CD4-positive, alpha-beta T cell treated with Interleukin-12 subunit alpha and Interleukin-12 subunit beta, for 1 hour (primary cell): ENCODE measurements around the gene NR4A2.

ENCODE experiments used
- DNase-seq: peaks from one replicate; pipeline ENCODE4 v3.0.0-alpha.2; 2020

NR4A2 gene

GRCh38 chr2:156339865-156340264 is 7.3 kb upstream of the NR4A2 start:
- no peak for DNase-seq

GRCh38 chr2:156339110-156339847 is 6.8 kb upstream of the NR4A2 start:
- DNase-seq: no peak

- no peak for DNase-seq
Measured at GRCh38 chr2:156338578-156338977, 6.1 kb upstream of the NR4A2 start.

- DNase-seq: peak; percentile 85
Measured at GRCh38 chr2:156334496-156335478, 2.3 kb upstream of the NR4A2 start.

GRCh38 chr2:156333951-156334495 is 1.5 kb upstream of the NR4A2 start:
- DNase-seq: no peak

- DNase-seq: no peak
Measured at GRCh38 chr2:156333274-156333950, 891 bp upstream of the NR4A2 start.

GRCh38 chr2:156332284-156332533 is 312 bp downstream of the NR4A2 start:
- DNase-seq: no peak

- peak; percentile 53 for DNase-seq
Measured at GRCh38 chr2:156331572-156332283, 793 bp downstream of the NR4A2 start.

- DNase-seq: no peak
Measured at GRCh38 chr2:156329927-156330726, 2.4 kb downstream of the NR4A2 start.

GRCh38 chr2:156329031-156329926 is 3.2 kb downstream of the NR4A2 start:
- no peak for DNase-seq

- no peak for DNase-seq
Measured at GRCh38 chr2:156327835-156328695, 4.5 kb downstream of the NR4A2 start.

- DNase-seq: no peak
Measured at GRCh38 chr2:156326526-156327095, 5.9 kb downstream of the NR4A2 start.

GRCh38 chr2:156325688-156326525 is 6.6 kb downstream of the NR4A2 start:
- DNase-seq: no peak

GRCh38 chr2:156323754-156324153 is 8.8 kb downstream of the NR4A2 start:
- no peak for DNase-seq

GRCh38 chr2:156322686-156323231 is 9.8 kb downstream of the NR4A2 start:
- DNase-seq: no peak

GRCh38 chr2:156322051-156322685 is 10.4 kb downstream of the NR4A2 start:
- no peak for DNase-seq

GRCh38 chr2:156321243-156321904 is 11.1 kb downstream of the NR4A2 start:
- no peak for DNase-seq
